GM12878 (cell line): ENCODE data around the gene TMEM79. TPM values are rescaled to one million over a fixed set of nuclear protein-coding genes. Genes with fewer than 3 reads are reported as not detected.

Source experiments
- ATAC-seq: fragments of 200-7000 bp; cut with Tn5 transposase; 3 replicates; pipeline ENCODE4 v1.9.1; 2020; ENCODE audit warnings: mild to moderate bottlenecking, moderate library complexity
- BruUV-seq: library from RNA; stranded (reverse); fragments of 400-500 nt; replicated peaks from 2 replicates; lab custom pipeline; 2021; lab: Mats Ljungman, UMichigan
- CTCF ChIA-PET: fragments of 300-600 bp; sonication (Branson Sonifier 250); formaldehyde crosslinking; extraction: SDS; loops from one replicate; lab custom pipeline; 2021; ENCODE audit warnings: inconsistent platforms; lab: Yijun Ruan, JAX
- POLR2A ChIA-PET: fragments of 350-600 bp; formaldehyde crosslinking; extraction: SDS; loops from one replicate; lab custom pipeline; 2021; ENCODE audit warnings: inconsistent platforms; lab: Charles Lee
- RAD21 ChIA-PET: fragments of 300-600 bp; sonication (Branson Sonifier 250); formaldehyde crosslinking; loops from one replicate; lab custom pipeline; 2023; ENCODE audit warnings: antibody characterized with exemption; ENCODE audit not compliant: unreplicated experiment; lab: Charles Lee
- SMC1A ChIA-PET: fragments of 300-600 bp; sonication (Branson Sonifier 250); formaldehyde crosslinking; loops from one replicate; lab custom pipeline; 2023; ENCODE audit not compliant: unreplicated experiment, uncharacterized antibody; lab: Charles Lee
- DNase-seq: peaks from one replicate; pipeline ENCODE4 v3.0.0-alpha.2; 2011; ENCODE audit warnings: low read depth, low spot score
- FAIRE-seq: peaks from 3 replicates; lab custom pipeline; 2011; peaks lifted over from hg19 to GRCh38; lab: Jason Lieb, UNC
- H2AFZ ChIP-seq: 2 replicates; pipeline ENCODE4 v1.6.0; 2011; ENCODE audit warnings: low read depth, low read length, control low read depth; ENCODE audit not compliant: control insufficient read depth
- H3K27ac ChIP-seq: 2 replicates; pipeline ENCODE4 v1.5.1; 2011; ENCODE audit warnings: control low read depth; ENCODE audit not compliant: control insufficient read depth, insufficient read depth
- H3K27me3 ChIP-seq, 2 experiments: replicated peaks in 1 of 2; 2 replicates each; pipeline versions ENCODE4 v1.6.0 to v1.6.1; 2011; ENCODE audit warnings: low read length in 1 of 2; ENCODE audit not compliant: control insufficient read depth in 2 of 2, insufficient read depth in 2 of 2
- H3K36me3 ChIP-seq, 2 experiments: 2 replicates each; pipeline ENCODE4 v1.5.1; 2011; ENCODE audit warnings: low read length in 1 of 2; ENCODE audit not compliant: control insufficient read depth in 2 of 2, insufficient read depth in 2 of 2
- H3K4me1 ChIP-seq: 2 replicates; pipeline ENCODE4 v1.6.1; 2011; ENCODE audit warnings: mild to moderate bottlenecking, low read length, moderate library complexity, mixed read lengths; ENCODE audit not compliant: control insufficient read depth, insufficient read depth
- H3K4me2 ChIP-seq: 2 replicates; pipeline ENCODE4 v1.6.0; 2011; ENCODE audit warnings: control low read depth; ENCODE audit not compliant: control insufficient read depth, insufficient read depth
- H3K4me3 ChIP-seq: fragments of 200-600 bp; sonication (generic); 2 replicates; pipeline ENCODE4 v1.5.1; 2016
- H3K79me2 ChIP-seq: 2 replicates; pipeline ENCODE4 v1.6.0; 2011; ENCODE audit warnings: low read length; ENCODE audit not compliant: control insufficient read depth, insufficient read depth
- H3K9ac ChIP-seq: 2 replicates; pipeline ENCODE4 v1.8.0; 2011; ENCODE audit warnings: low read length, control low read depth, mixed read lengths; ENCODE audit not compliant: control insufficient read depth, insufficient read depth
- H3K9me3 ChIP-seq: replicated peaks from 3 replicates; pipeline ENCODE4 v1.5.1; 2011; ENCODE audit warnings: mild to moderate bottlenecking, low read length; ENCODE audit not compliant: control insufficient read depth, insufficient read depth
- H4K20me1 ChIP-seq: 2 replicates; pipeline ENCODE4 v1.6.0; 2011; ENCODE audit not compliant: control insufficient read depth, insufficient read depth
- BCL11A ChIP-seq: IDR thresholded peaks from 2 replicates; pipeline ENCODE4 v1.6.1; 2011; ENCODE audit warnings: low read depth, low read length
- BHLHE40 ChIP-seq, 2 experiments: fragments of 450-650 bp in 1 of 2; IDR thresholded peaks; 2 replicates each; pipeline ENCODE4 v1.6.1; 2011 to 2017; ENCODE audit warnings: low read depth in 2 of 2, borderline replicate concordance in 1 of 2, improper control_type of control experiment in 1 of 2, low read length in 1 of 2, mild to moderate bottlenecking in 1 of 2
- CEBPB ChIP-seq, 2 experiments: fragments of 150-350 bp in 1 of 2; IDR thresholded peaks; 2 replicates each; pipeline ENCODE4 v1.6.1; 2012 to 2014; ENCODE audit warnings: low read depth in 2 of 2, low read length in 2 of 2, borderline replicate concordance in 1 of 2, inconsistent platforms in 1 of 2
- EZH2 ChIP-seq: IDR thresholded peaks from 2 replicates; pipeline ENCODE4 v1.6.1; 2012; ENCODE audit warnings: low read depth, mild to moderate bottlenecking, control low read depth, inconsistent platforms, low read length, borderline replicate concordance; ENCODE audit not compliant: control insufficient read depth
- MTA3 ChIP-seq: IDR thresholded peaks from 2 replicates; pipeline ENCODE4 v1.6.1; 2012; ENCODE audit warnings: low read length, inconsistent platforms, borderline replicate concordance
- RAD21 ChIP-seq: IDR thresholded peaks from 2 replicates; pipeline ENCODE4 v1.6.1; 2011; ENCODE audit warnings: mild to moderate bottlenecking, low read depth, low read length, moderate library complexity; ENCODE audit not compliant: insufficient read depth
- RCOR1 ChIP-seq: conservative IDR thresholded peaks from 2 replicates; pipeline ENCODE4 v1.6.1; 2012; ENCODE audit warnings: low read depth, low read length, improper control_type of control experiment
- SMARCA5 ChIP-seq: fragments of 450-650 bp; IDR thresholded peaks from 2 replicates; pipeline ENCODE4 v1.6.1; 2017; ENCODE audit warnings: mild to moderate bottlenecking
- SMC3 ChIP-seq: IDR thresholded peaks from 2 replicates; pipeline ENCODE4 v1.6.1; 2011; ENCODE audit warnings: low read length, improper control_type of control experiment, borderline replicate concordance
- TARDBP ChIP-seq: IDR thresholded peaks from 2 replicates; pipeline ENCODE4 v1.6.1; 2016; ENCODE audit warnings: borderline replicate concordance
- YBX1 ChIP-seq: fragments of 450-650 bp; IDR thresholded peaks from 2 replicates; pipeline ENCODE4 v1.6.1; 2016; ENCODE audit warnings: antibody characterized with exemption
- WGBS: methylation state at CpG from one replicate; pipeline ENCODE4 v1.1.6; 2016; ENCODE audit warnings: low lambda C conversion rate; ENCODE audit not compliant: insufficient replicate concordance, insufficient coverage; ENCODE audit errors: missing lambda C conversion rate; 5-methylcytosine and 5-hydroxymethylcytosine counted together
- in situ Hi-C: fragments of 300-500 bp; cut with MboI; formaldehyde crosslinking; loops from 9 replicates; pipeline ENCODE4 v1.14.3; 2018; ENCODE audit warnings: mixed read lengths
- intact Hi-C: fragments of 100-400 bp; cut with micrococcal nuclease; formaldehyde crosslinking; loops from one replicate; pipeline ENCODE4 v1.14.2; 2022; ENCODE audit not compliant: unreplicated experiment
- polyA plus RNA-seq, 11 experiments: library from polyadenylated mRNA; depleted of rRNA in 4 of 11; unstranded in 6 of 11; stranded (reverse) in 5 of 11; fragments of >200 nt; fragmentation: Nextera tagmentation in 4 of 11; fragmentation: Illumina TruSeq in 1 of 11; extraction: Ambion mirVana in 4 of 11; extraction: Trizol in 1 of 11; gene quantifications; 1 replicate in 1 of 11; 2 replicates in 10 of 11; pipeline versions ENCODE4 v1.2.1 to v1.2.3, GENCODE V29; 2011 to 2016; ENCODE audit warnings: inconsistent platforms in 2 of 11, missing spikeins in 2 of 11, low read depth in 1 of 11
- total RNA-seq, 4 experiments: library from RNA; depleted of rRNA in 3 of 4; stranded (reverse); fragments of >200 nt in 3 of 4; fragmentation: Illumina TruSeq in 1 of 4; extraction: Trizol in 1 of 4; gene quantifications; 2 replicates each; pipeline versions ENCODE4 v1.2.1 to v1.2.3, GENCODE V29; 2013 to 2021
- TF ChIP-seq, protein P1 (sequence below): fragments of 150-350 bp; IDR thresholded peaks from 2 replicates; pipeline ENCODE4 v1.6.1; 2016; ENCODE audit warnings: low read depth, low read length
- TF ChIP-seq, protein P2 (sequence below), 3 experiments: IDR thresholded peaks in 2 of 3; conservative IDR thresholded peaks in 1 of 3; 2 replicates each; pipeline ENCODE4 v1.5.1; 2011; ENCODE audit warnings: low read depth in 3 of 3, low read length in 3 of 3, mild to moderate bottlenecking in 3 of 3, control low read depth in 2 of 3, moderate library complexity in 2 of 3, inconsistent platforms in 1 of 3, mixed read lengths in 1 of 3; ENCODE audit not compliant: control insufficient read depth in 2 of 3, insufficient read depth in 1 of 3; ENCODE audit errors: extremely low read depth in 1 of 3

Gene TMEM79
- total and polyA plus RNA-seq, 10 of the 15 experiments (the other 5 are each of a cell fraction or from before 2014, with no cell fraction given) = 0.47 to 5.2 (median 3.8) TPM

DNA sequence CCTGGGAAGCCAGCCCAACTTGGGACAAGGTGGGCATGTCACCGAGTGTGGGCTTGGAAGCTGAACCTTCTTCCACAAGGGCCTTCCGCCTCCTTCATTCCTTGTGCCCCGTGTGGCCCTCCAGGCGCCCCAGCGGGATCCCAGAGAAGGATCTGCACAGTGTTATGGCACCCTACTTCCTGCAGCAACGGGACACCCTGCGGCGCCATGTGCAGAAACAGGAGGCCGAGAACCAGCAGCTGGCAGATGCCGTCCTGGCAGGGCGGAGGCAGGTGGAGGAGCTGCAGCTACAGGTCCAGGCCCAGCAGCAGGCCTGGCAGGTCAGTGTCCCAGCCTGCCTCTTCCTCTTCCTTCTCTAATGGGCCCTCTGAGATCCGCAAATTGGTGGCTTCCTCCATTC is 48.0 kb upstream of the TMEM79 start:
- SMC1A ChIA-PET = no interaction called here
- no peak for ATAC-seq
- in situ Hi-C loops (no loop called here), intact Hi-C loops (no loop called here)
- RAD21 ChIA-PET = no interaction called here
- no peak for TF ChIP-seq RAD21
- no peak for TF ChIP-seq SMC3
- TF ChIP-seq BHLHE40 (IDR thresholded peaks at IDR 0.05; ENCODE audit: borderline replicate concordance in 1 of 2, low read depth in 2 of 2, low read length in 1 of 2) = no peak
- no peak for TF ChIP-seq EZH2
- TF ChIP-seq, protein P1, sequence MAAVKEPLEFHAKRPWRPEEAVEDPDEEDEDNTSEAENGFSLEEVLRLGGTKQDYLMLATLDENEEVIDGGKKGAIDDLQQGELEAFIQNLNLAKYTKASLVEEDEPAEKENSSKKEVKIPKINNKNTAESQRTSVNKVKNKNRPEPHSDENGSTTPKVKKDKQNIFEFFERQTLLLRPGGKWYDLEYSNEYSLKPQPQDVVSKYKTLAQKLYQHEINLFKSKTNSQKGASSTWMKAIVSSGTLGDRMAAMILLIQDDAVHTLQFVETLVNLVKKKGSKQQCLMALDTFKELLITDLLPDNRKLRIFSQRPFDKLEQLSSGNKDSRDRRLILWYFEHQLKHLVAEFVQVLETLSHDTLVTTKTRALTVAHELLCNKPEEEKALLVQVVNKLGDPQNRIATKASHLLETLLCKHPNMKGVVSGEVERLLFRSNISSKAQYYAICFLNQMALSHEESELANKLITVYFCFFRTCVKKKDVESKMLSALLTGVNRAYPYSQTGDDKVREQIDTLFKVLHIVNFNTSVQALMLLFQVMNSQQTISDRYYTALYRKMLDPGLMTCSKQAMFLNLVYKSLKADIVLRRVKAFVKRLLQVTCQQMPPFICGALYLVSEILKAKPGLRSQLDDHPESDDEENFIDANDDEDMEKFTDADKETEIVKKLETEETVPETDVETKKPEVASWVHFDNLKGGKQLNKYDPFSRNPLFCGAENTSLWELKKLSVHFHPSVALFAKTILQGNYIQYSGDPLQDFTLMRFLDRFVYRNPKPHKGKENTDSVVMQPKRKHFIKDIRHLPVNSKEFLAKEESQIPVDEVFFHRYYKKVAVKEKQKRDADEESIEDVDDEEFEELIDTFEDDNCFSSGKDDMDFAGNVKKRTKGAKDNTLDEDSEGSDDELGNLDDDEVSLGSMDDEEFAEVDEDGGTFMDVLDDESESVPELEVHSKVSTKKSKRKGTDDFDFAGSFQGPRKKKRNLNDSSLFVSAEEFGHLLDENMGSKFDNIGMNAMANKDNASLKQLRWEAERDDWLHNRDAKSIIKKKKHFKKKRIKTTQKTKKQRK = no peak
- no peak for TF ChIP-seq BCL11A
- TF ChIP-seq, protein P2, sequence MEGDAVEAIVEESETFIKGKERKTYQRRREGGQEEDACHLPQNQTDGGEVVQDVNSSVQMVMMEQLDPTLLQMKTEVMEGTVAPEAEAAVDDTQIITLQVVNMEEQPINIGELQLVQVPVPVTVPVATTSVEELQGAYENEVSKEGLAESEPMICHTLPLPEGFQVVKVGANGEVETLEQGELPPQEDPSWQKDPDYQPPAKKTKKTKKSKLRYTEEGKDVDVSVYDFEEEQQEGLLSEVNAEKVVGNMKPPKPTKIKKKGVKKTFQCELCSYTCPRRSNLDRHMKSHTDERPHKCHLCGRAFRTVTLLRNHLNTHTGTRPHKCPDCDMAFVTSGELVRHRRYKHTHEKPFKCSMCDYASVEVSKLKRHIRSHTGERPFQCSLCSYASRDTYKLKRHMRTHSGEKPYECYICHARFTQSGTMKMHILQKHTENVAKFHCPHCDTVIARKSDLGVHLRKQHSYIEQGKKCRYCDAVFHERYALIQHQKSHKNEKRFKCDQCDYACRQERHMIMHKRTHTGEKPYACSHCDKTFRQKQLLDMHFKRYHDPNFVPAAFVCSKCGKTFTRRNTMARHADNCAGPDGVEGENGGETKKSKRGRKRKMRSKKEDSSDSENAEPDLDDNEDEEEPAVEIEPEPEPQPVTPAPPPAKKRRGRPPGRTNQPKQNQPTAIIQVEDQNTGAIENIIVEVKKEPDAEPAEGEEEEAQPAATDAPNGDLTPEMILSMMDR (IDR thresholded peaks at IDR 0.05 in 2 of 3, conservative IDR thresholded peaks at IDR 0.05 in 1 of 3; ENCODE audit: control insufficient read depth in 2 of 3, extremely low read depth in 1 of 3, insufficient read depth in 1 of 3, low read depth in 3 of 3, low read length in 3 of 3) = no peak
- no peak for TF ChIP-seq MTA3
- no peak for TF ChIP-seq YBX1
- TF ChIP-seq CEBPB (IDR thresholded peaks at IDR 0.05; ENCODE audit: borderline replicate concordance in 1 of 2, low read depth in 2 of 2, low read length in 2 of 2) = no peak
- no peak for TF ChIP-seq SMARCA5
- TF ChIP-seq TARDBP = no peak
- no peak for TF ChIP-seq RCOR1
- WGBS = 95% methylated on average over 12 of the region's 12 CpGs
- Histone ChIP-seq H3K27ac (no peak overlapping the region), H3K36me3 (peaks cover 0 to 24% of the 10 kb centered on the region in 2 experiments), H2AFZ (no peak overlapping the region), H3K4me2 (no peak overlapping the region), H3K4me3 (no peak overlapping the region), H3K79me2 (no peaks in the 10 kb centered on the region), H3K9me3 (no peaks in the 10 kb centered on the region), H3K4me1 (peaks cover 5% of the 10 kb centered on the region), H4K20me1 (no peaks in the 10 kb centered on the region), H3K9ac (no peak overlapping the region), H3K27me3 (no peaks in the 10 kb centered on the region)
- POLR2A ChIA-PET = no interaction called here
- no TSS peak for BruUV-seq
- no peak for DNase-seq
- CTCF ChIA-PET = interaction anchor here (0.7 kb wide), 1 partner anchor 90 kb away, joined by 3 read pairs; no protein-coding TSS in a partner anchor
- FAIRE-seq = no peak
